Fibroblast of skin of right biceps (primary cell): ENCODE measurements around the gene ZSCAN2.
"Not testable (repeated sequence)": the region's sequence is repeated elsewhere in the genome, so short reads cannot be mapped to it uniquely, and the experiment has no call there.

Experiments
- DNase-seq: peaks from one replicate; pipeline ENCODE4 v3.0.0-alpha.2; 2013

The ZSCAN2 gene

DNA sequence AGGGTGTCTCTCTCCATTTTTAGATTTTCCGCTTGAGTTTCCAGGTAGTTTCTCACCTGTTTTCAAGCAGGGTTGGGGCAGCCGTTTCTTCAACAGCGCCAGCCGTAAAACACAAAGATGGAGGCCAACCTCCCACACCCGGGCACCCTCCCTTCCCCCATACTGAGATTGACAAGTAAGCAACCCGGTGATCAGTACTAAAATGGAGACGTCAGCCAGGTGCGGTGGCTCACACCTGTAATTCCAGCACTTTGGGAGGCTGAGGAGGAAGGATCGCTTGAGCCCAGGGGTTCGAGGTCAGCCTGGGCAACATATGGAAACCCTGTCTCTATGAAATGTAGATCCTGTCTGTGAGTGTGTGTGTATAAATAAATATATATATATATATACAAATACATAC is 903 bp upstream of the ZSCAN2 start:
- DNase-seq: no peak

DNA sequence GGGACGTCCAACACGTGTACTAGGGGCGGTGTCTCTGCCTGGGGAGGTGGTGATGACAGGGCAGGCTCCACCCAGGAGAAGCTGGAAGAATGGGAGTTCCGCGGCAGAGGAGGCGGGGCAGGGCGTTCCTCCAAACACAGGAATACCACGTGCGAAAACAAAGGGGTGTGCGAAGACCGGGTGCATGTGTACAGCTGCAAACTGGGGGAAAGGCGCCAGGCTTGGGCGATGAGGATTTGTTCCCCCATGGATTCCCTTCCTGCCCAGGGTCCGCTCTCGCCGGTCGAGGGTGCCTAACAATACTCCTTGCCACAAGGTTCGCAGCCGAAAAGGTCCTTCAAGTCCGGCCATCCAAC is 500 bp upstream of the ZSCAN2 start:
- peak; percentile 85 for DNase-seq

DNA sequence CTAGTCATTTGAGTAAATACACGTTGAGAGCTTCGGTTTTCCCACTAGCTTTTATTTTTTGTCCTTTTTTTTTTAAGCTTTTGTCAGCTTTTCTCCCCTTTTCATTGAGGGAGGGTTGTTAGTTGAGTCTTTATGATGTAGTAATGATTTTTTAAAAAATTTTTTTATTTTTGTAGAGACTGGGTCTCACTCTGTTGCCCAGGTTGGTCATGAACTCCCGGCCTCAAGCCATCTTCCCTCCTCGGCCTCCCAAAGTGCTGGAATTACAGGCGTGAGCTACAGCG is 688 bp downstream of the ZSCAN2 start:
- no peak for DNase-seq

DNA sequence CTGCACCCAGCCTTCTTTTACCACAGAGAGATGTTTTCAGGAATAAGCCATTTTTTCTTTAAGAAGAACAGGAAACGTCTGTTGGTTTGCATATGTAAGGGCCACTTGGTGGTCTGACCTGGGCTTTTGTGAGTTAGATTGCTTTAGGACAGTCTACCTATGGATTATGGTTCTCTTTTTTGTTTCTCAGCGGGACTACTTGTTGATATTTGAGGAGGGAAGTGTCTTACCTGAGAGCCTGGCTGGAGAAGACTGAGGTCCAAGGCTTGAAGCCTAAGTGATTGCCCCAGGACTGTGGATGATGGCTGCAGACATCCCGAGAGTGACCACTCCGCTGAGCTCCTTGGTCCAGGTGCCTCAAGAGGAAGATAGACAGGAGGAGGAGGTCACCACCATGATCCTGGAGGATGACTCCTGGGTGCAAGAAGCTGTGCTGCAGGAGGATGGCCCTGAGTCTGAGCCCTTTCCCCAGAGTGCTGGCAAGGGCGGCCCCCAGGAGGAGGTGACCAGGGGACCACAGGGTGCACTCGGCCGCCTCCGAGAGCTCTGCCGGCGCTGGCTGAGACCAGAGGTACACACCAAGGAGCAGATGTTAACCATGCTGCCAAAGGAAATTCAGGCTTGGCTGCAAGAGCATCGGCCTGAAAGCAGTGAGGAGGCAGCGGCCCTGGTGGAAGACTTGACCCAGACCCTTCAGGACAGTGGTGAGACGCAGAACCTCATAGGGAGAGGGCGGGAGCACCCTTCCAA is 3.0 kb downstream of the ZSCAN2 start:
- DNase-seq: no peak

DNA sequence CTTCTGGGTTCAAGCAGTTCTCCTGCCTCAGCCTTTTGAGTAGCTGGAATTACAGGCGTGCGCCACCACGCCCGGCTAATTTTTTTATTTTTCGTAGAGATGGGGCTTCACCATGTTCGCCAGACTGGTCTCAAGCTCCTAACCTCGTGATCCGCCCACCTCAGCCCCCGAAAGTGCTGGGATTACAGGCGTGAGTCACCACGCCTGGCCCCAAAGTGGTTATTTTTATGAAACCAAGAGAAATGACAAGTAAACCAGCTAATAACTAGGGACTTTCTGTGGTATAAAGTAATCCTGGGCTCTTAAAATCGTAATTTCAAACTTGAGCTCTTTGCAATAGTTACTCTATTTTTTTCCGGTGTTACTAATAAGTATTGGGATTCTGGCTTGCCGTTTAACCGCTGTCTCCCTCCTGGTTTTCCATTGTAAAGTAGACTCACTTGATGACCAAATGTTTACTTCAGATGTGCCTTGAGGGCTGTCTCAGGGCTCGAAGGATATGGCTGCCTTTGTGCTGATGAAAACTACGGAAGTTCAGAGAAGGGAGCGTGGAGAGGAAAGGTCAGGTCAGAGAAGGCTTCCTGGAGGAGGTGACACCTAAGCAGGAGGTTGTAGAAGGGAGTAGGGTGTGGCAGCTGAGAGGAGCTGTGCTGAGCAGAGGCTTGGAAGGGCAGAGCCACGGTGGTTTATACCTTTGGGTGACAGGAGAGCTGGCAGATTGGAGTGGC is 4.2 kb downstream of the ZSCAN2 start:
- DNase-seq: no peak

DNA sequence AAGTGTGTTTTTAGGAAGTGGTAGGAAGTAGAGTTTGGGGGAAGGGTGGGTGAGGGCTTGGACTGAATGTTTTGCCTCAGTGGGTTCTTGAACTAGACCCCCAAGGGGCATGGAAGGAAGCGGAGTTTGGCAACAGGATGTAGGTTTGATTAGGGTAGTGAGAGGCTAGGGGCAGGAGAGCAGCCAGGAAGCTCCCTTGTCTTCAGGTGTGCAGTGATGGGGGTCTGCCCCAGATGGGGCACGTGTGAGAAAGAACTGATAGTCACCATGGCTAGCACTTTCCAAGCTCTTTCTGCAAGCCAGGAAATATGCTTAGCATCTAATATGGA is 4.7 kb downstream of the ZSCAN2 start:
- DNase-seq: no peak

DNA sequence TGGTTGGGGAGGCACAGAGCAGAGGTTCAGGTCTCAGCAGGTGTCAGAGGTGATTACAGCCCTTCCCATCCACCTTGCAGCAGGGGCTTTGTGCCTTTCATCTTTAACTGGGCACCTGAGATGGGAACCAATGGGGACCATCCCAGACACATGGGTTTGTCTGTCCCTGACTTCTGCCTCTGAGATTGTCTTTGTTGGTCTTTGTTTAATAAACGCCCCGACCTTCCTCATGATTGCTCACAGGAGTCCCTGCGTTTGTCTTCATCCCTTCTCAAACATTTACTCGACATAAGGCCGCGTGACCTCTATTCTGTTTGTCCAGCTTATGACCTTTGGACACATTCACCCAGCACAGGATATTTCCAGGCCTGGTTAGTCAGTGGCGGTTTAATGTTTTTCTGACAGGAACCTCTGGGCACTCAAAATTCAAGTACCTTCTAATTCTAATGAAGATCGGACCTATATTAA is 5.9 kb downstream of the ZSCAN2 start:
- no peak for DNase-seq

DNA sequence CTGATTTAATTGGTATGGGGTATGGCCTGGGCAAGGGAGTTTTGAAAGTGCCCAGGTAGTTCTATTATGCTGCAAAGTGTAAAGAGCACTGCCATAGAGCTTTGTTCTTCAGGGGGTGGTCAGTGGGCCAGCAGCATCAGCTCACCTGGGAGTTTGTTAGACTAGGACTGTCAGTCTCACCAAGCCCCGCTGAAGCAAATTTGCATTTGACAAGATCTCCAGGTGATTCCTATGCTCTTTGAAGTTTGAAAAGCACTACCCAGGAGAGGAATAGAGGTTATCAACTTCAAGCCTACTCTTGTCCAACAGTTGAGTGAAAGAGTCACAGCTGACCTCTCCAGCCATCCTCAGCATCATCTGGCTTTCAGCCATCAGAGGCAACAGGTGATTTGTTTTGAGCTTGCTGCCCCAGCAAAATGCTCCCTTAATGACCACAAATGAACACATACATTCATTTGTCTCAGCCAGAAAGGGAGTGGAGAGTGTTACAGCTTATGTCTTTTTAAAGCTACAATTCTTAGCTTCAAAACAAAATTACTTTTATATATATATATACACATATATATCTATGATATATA is 8.0 kb downstream of the ZSCAN2 start:
- DNase-seq: no peak

DNA sequence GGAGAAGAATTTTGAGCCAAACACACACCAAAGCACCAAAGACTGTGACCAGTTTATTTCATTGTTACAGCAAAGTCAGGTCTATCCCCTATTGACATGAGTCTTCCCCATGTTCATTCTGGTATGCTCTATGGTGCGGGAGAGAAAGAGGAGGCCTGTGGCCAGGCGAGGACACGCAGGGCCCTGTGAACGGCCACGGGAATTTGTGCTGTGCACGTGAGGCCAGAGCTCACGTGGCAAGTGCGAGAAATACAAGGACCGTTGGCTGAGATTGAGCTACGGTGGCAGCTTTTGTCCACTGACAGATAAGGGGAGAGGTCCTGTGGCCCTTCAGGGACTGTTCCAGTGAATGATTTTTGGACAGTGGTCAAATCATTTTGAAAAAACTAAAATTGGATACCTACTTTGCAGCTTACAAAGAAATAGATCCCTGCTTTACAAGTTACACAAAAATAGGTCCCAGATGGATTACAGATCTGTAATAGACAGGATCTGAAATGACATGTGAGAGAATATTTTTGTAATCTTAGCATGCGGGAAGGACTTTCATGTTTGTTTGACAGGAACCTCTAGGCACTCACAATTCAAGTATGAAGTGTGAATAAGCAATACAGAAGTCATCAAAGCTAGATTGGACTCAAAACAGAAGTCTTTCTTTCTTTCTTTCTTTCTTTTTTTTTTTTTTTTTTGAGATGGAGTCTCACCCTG is 9.2 kb downstream of the ZSCAN2 start:
- no peak for DNase-seq

DNA sequence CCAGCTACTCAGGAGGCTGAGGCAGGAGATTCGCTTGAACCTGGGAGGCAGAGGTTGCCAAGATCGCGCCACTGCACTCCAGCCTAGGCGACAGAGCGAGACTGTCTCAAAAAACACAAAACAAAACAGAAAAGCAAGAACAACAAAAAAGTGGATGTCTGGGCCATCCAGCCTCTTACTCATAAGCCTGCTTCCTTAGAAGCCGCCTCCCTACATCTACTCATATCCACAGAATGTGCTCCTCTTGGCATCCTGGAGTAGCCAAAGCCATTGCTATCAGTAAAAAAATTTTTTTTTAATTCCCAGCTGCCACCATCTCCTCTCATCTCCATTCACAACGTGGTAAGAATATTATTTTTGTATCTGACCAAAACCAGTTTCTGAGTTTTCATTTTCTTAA is 10.8 kb downstream of the ZSCAN2 start:
- DNase-seq: no peak

DNA sequence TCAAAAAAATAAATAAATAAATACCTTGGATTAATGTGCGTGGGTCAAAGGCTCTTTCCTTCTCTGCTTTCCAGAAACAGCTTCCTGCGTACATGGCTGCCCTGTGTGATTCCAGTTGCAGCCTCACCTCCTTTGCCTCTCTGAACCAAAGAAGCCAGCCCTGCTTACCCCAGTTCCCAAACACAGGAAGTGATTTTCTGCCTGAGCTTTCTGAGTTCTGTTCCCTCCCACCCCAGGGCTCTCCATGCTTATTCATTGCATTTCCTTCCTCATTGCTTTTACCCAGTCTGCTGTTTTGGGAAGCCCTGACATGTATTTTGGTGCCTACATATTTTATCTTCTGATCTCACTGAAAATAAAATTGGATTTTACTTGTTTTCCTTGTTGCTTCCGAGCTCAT is 15.4 kb downstream of the ZSCAN2 start:
- DNase-seq: no peak

DNA sequence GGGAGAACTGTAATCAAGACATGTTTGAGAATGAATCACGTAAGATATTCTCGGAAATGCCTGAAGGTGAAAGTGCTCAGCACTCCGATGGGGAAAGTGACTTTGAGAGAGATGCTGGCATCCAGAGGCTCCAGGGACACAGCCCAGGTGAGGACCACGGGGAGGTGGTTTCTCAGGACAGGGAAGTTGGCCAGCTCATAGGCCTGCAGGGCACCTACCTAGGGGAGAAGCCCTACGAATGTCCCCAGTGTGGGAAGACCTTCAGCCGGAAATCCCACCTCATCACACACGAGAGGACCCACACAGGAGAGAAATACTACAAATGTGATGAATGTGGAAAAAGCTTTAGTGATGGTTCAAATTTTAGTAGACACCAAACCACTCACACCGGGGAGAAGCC is 19.8 kb downstream of the ZSCAN2 start:
- no peak for DNase-seq

DNA sequence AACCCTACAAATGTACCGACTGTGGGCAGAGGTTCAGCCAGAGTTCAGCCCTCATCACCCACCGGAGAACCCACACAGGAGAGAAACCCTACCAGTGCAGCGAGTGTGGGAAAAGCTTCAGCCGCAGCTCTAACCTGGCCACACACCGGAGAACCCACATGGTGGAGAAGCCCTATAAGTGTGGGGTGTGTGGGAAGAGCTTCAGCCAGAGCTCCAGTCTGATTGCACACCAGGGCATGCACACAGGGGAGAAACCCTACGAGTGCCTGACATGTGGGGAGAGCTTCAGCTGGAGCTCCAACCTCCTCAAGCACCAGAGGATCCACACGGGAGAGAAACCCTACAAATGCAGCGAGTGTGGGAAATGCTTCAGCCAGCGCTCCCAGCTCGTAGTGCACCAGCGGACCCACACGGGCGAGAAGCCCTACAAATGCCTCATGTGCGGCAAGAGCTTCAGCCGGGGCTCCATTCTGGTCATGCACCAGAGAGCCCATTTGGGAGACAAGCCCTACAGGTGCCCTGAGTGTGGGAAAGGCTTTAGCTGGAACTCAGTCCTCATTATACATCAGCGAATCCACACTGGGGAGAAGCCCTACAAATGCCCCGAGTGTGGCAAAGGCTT is 20.7 kb downstream of the ZSCAN2 start:
- DNase-seq: no peak

DNA sequence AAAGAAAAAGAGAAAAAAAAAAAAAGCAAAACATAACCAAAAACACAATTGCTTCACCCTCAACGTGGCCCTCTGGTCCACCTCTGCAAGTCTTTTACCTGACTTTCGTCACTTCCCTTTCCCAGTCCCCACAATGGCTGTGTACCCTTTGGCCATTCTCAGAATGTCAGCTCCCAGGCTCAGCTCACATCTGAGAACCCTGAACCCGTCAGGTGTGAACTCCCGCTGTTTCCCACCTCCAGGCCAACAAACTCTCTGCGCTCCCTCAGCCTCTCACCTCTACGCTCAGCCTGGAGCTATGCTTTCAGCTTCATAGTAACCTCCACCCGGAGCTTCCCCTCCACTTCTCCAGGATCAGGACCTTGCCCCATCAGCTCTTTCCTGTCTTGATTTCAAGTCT is 23.6 kb downstream of the ZSCAN2 start:
- no peak for DNase-seq

DNA sequence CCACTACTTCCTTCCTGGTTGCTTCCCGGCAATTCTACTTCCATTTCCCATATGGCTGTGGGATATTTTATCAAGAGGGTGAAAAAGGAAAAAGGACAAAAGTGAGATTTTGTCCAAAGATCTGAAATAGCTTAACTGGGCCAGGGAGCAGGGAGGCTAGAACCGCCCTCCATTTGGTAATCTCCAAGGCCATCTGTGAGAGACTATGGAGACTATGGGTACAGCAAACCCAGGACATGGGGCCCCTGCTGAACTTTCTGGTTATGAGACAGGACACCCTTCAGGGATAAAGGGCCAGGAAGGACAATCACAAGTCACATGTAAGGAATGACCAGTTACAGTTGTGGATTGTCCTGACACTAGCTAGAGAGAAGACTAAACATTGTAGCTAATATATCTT is 24.3 kb downstream of the ZSCAN2 start:
- no peak for DNase-seq

DNA sequence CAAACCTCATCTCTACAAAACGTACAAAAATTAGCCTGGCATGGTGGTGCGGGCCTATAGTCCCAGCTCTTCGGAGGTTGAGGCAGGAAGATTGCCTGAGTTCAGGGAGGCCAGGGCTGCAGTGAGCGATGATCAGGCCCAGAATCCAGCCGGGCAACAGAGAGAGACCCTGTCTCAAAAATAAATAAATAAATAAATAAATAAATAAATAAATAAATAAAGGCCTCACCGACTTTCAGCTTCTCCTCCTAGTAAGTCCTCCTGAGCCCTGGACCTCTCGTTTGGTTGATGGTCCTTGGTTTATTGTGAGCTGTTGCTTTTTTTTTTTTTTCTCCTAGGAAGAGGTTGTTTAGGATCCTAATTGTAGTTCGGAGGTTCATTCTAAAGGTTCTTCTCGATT is 28.2 kb downstream of the ZSCAN2 start:
- no peak for DNase-seq

DNA sequence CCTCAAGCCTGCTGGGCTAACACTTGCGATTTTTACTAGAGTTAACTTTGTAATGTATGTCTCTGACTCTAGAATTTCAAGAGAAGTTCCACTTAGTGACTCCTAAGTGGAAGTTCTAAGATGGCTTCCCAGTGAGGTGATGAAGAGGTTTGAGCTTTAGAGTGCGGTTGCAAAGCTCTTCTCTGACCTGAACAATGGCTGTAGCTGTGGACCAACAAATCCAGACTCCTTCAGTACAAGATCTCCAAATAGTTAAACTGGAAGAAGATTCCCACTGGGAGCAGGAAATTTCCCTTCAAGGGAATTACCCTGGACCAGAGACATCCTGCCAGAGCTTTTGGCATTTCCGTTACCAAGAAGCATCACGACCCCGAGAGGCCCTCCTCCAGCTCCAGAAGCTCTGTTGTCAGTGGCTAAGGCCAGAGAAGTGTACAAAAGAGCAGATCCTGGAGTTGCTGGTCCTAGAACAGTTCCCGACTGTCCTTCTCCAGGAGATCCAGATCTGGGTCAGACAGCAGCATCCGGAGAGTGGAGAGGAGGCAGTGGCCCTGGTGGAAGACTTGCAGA is 31.0 kb downstream of the ZSCAN2 start:
- peak; percentile 11 for DNase-seq

DNA sequence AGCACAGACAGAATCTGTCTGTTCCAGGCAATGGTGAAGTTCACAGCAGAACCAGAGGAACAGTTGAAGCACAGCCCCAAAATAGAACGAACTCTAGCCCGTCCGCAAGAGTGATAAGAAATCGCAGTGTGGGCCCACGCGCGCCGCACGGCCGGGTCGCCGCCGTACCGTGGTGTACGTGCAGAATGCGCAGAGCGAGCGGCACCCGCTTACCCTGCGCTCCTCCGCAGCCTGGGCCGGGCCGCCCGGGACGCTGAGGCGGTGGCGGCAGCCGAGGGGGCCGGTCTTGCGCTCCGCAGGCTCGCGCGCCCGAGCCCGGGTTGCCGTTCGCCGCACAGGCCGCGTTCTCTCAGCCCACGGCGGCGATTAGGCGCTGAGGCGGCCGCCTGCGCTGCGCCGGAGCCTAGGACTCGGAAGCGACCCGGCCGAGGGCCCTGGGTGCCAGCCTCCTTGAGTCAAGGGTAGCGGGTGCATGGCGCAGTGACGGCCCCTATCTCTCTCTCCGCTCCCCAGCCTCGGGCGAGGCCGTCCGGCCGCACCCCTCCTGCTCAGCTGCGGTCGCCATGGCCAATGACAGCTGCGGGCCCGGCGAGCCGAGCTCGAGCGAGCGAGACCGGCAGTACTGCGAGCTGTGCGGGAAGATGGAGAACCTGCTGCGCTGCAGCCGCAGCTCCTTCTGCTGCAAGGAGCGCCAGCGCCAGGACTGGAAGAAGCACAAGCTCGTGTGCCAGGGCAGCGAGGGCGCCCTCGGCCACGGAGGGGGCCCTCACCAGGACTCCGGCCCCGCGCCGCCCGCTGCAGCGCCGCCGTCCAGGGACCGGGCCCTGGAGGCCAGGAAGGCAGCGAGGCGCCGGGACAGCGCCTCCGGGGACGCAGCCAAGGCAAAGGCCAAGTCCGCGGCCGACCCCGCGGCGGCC is 32.8 kb downstream of the ZSCAN2 start:
- peak; percentile 77 for DNase-seq

DNA sequence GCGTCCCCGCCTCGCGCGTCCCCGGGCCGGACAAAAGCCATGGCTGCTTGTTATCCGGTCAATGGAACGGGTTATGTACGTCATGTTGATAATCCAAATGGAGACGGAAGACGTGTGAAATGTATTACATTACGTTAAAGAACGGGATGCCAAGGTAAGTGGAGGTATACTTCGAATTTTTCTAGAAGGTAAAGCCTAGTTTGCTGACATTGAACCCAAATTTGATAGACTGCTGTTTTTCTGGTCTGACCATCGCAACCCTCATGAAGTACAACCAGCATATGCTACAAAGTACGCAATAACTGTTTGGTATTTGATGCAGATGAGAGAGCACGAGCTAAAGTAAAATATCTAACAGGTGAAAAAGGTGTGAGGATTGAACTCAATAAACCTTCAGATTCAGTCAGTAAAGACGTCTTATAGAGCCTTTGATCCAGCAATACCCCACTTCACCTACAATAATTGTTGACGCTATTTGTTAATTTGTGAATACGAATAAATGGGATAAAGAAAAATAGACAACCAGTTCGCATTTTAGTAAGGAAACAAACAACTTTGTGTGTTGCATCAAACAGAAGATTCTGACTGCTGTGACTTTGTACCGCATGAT is 33.5 kb downstream of the ZSCAN2 start:
- DNase-seq: no peak

DNA sequence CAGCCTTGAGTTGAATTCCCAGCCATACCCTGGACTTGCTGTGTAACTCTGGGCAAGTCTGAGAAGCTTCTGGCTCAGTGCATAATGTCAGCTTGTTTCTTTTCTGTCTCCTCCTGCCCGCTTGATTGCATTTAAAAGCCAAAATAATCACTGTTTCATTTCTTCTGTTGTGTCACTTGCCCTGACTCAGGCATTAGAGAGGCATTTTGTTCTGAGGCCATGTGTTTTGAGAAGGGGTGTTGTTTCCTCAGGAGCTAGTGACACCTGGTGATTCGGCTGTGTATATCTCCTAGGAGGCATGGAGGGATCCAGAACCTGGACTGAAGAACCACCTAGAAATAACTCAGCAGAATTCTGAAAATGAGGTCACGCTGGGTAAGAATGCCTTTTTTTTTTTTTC is 37.3 kb downstream of the ZSCAN2 start:
- DNase-seq: no peak

DNA sequence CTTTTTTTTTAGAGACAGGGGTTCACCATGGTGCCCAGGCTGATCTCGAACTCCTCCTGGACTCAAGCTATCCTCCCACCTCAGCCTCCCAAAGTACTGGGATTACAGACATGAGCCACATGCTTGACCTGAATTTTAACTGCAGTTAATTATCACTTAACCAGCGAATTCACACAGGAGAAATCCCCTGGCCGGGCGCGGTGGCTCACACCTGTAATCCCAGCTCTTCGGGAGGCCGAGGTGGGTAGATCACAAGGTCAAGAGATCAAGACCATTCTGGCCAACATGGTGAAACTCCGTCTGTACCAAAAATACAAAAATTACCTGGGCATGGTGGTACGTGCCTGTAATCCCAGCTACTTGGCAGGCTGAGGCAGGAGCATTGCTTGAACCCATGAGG is 41.1 kb downstream of the ZSCAN2 start:
- DNase-seq: not testable (repeated sequence)

DNA sequence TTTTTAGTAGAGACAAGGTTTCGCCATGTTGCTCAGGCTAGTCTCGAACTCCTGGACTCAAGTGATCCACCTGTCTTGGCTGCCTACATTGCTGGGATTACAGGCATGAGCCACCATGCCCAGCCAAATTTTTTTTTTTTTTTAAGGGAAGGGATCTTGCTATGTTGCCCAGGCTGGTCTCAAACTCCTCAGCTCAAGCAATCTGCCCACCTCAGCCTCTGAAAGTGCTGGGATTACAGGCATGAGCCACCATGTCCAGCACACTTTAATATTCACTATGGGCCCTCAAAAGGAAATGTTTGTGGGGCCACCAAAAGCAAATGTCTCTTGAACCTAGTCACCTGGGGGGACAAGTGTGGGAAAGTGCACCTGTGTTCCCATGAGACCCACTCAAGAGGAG is 41.8 kb downstream of the ZSCAN2 start:
- not testable (repeated sequence) for DNase-seq
